Erythroblast (primary cell): ENCODE results near the gene PCDHB8.

ENCODE experiments used
- GATA1 ChIP-seq: IDR thresholded peaks from 2 replicates; pipeline ENCODE4 v1.6.1; 2011; ENCODE audit warnings: low read depth, mild to moderate bottlenecking, control low read depth, low read length, moderate library complexity
- POLR2A ChIP-seq: IDR thresholded peaks from 2 replicates; pipeline ENCODE4 v1.6.1; 2011; ENCODE audit warnings: mild to moderate bottlenecking, low read length

DNA sequence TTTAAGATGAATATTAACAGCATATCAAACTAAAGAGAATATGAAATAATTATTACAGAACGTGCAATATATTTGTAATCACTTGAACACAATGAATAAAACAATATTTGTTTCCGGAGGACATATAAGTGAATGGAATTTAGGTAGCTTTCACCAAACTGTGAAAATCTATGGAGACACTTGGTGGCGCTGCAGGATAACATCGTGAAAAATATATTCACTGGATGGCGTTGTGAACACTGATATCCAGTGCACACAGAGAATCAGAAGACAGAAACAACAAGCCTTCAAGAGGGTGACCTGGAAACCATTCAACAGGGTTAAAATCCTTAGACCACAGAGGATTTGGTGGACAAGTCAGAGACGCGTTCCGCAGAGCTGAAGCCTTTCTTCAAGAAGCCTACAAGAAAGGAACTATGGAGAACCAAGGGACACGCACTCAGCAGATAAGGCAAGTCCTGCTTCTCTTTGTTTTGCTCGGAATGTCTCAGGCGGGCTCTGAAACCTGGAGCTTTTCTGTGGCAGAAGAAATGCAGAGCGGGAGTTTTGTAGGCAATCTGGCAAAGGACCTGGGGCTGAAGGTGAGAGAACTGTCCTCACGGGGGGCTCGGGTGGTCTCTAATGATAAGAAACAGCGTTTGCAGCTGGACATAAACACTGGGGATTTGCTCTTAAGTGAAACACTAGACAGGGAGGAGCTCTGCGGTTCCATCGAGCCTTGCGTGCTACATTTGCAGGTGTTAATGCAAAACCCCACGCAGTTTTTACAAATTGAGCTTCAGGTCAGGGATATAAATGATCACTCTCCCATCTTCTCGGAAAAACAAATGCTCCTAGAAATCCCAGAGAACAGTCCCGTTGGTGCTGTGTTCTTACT is 22.0 kb downstream of the PCDHB8 start, which contains the start of gene PCDHB11:
- no peak for TF ChIP-seq POLR2A
- no peak for TF ChIP-seq GATA1
